MM.1S (cell line): Measurements from ENCODE around the gene ROR2.
"Not testable (repeated sequence)": the region's sequence is repeated elsewhere in the genome, so short reads cannot be mapped to it uniquely, and the experiment has no call there.

Source experiments
- EZH2phosphoT487 ChIP-seq: fragments of 300-600 bp; sonication (generic); IDR thresholded peaks from 2 replicates; pipeline ENCODE4 v1.6.1; 2018; ENCODE audit warnings: antibody characterized with exemption, low read length
- TF ChIP-seq, protein P1 (sequence below): fragments of 300-600 bp; sonication (generic); IDR thresholded peaks from 2 replicates; pipeline ENCODE4 v1.5.1; 2016; ENCODE audit warnings: antibody characterized with exemption, low read length, mixed read lengths

- TF ChIP-seq, protein P1, sequence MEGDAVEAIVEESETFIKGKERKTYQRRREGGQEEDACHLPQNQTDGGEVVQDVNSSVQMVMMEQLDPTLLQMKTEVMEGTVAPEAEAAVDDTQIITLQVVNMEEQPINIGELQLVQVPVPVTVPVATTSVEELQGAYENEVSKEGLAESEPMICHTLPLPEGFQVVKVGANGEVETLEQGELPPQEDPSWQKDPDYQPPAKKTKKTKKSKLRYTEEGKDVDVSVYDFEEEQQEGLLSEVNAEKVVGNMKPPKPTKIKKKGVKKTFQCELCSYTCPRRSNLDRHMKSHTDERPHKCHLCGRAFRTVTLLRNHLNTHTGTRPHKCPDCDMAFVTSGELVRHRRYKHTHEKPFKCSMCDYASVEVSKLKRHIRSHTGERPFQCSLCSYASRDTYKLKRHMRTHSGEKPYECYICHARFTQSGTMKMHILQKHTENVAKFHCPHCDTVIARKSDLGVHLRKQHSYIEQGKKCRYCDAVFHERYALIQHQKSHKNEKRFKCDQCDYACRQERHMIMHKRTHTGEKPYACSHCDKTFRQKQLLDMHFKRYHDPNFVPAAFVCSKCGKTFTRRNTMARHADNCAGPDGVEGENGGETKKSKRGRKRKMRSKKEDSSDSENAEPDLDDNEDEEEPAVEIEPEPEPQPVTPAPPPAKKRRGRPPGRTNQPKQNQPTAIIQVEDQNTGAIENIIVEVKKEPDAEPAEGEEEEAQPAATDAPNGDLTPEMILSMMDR: not testable (repeated sequence)
- TF ChIP-seq EZH2phosphoT487: not testable (repeated sequence)
Observed at GRCh38 chr9:91796516-91796915, 153.5 kb downstream of the ROR2 start.
